ENCODE results near the gene TAS2R3.

Gene TAS2R3

DNA sequence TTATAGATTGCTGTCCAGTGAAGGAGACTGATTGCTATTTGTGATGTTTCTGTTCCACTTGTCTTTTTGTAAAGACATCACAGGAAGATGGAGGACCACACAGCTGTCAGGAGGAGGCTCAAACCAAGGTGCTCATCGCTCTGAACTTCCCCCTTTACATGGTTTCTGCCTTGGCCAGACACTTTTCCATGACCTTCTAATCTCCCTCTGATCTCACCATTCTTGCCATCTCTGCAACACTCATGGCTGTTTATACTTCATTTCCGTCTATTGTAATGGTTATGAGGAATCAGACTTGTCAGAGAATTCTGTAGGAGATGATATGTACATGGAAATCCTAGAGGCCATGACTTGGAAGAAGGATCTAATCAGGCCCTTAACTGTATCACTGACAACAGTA lies 24.4 kb downstream of the TAS2R3 start:
- DNase-seq: no peak

DNA sequence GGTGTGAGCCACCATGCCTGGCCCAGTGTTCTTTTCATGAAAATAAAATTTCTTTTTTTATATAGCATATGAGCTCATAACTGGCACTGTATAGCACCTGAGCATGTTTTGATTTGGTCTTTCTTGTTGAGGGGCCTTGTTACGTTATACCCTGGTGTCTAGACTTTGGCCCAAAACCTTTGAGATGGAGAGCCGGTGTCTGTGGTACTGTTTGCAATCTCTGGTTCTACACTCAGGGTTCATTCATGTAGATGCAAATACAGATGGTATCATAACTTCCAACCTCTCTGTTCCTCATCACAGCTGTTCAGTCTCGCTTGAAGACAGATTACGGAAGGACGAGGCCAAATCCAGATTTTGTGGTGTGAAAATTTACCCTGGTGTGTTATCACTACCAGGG lies 26.0 kb downstream of the TAS2R3 start, which contains the start of gene TAS2R5:
Gene TAS2R5 (plus strand): TSS at position 301 of the 400 bp plus-strand sequence. CDS start 145 bp downstream, outside the sequence.
- DNase-seq: no peak

DNA sequence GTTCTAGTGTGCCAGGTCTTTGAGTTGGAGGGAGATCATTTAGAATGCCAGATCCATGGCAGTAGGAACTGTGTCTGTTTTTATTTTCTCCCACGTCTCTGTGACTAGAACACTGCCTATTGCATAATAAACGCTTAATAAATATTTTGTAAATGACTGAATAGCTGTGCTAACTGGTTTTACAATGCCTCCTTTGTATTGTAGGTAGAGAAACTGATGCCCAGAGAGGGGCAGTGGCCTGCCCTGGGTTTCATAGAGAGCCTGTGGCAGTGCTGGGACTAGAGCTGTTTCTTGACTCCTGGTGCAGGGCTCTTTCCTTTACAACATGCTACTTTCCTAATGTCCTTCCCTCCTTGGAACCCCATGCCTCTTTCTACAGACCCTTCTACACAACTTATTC lies 28.6 kb downstream of the TAS2R3 start:
- DNase-seq: no peak
